HepG2 (cell line): ENCODE data around the gene MAPK6. TPM values are rescaled to one million over a fixed set of nuclear protein-coding genes. Genes with fewer than 3 reads are reported as not detected.

Experiments
- CAMTA2 ChIP-seq: sonication (generic); formaldehyde crosslinking; IDR thresholded peaks from 2 replicates; pipeline ENCODE4 v1.4.0; 2020; ENCODE audit warnings: mild to moderate bottlenecking, missing genetic modification reagents, borderline replicate concordance
- KAT7 ChIP-seq: IDR thresholded peaks from 2 replicates; pipeline ENCODE4 v1.6.1; 2018; ENCODE audit warnings: borderline replicate concordance, missing compliant biosample characterization
- NFRKB ChIP-seq: fragments of 450-650 bp; IDR thresholded peaks from 2 replicates; pipeline ENCODE4 v1.6.1; 2017
- NR2F1 ChIP-seq, 2 experiments: fragments of 450-650 bp in 1 of 2; formaldehyde crosslinking in 1 of 2; IDR thresholded peaks; 2 replicates each; pipeline versions ENCODE4 v1.5.0 to v1.6.1; 2016 to 2020; ENCODE audit warnings: mild to moderate bottlenecking in 1 of 2, missing compliant biosample characterization in 1 of 2, missing genetic modification reagents in 1 of 2, moderate library complexity in 1 of 2
- RXRA ChIP-seq: sonication (generic); formaldehyde crosslinking; IDR thresholded peaks from 2 replicates; pipeline ENCODE4 v1.5.1; 2020; ENCODE audit warnings: missing genetic modification reagents
- TBP ChIP-seq: sonication (generic); formaldehyde crosslinking; IDR thresholded peaks from 2 replicates; pipeline ENCODE4 v1.5.0; 2020; ENCODE audit warnings: missing genetic modification reagents
- ZKSCAN8 ChIP-seq: IDR thresholded peaks from 2 replicates; pipeline ENCODE4 v1.6.1; 2016; ENCODE audit warnings: borderline replicate concordance, missing genetic modification reagents, missing compliant biosample characterization
- ZNF30 ChIP-seq: sonication (generic); formaldehyde crosslinking; IDR thresholded peaks from 2 replicates; pipeline ENCODE4 v1.5.0; 2020; ENCODE audit warnings: mild to moderate bottlenecking, missing genetic modification reagents
- ZNF780A ChIP-seq: sonication (generic); formaldehyde crosslinking; IDR thresholded peaks from 2 replicates; pipeline ENCODE4 v1.8.0; 2022; ENCODE audit warnings: mild to moderate bottlenecking, missing genetic modification reagents, moderate library complexity
- ZNF781 ChIP-seq: sonication (generic); formaldehyde crosslinking; IDR thresholded peaks from 2 replicates; pipeline ENCODE4 v1.5.1; 2020; ENCODE audit warnings: borderline replicate concordance, mild to moderate bottlenecking, missing genetic modification reagents; ENCODE audit errors: not compliant biosample characterization
- ZNF83 ChIP-seq: sonication (generic); formaldehyde crosslinking; IDR thresholded peaks from 2 replicates; pipeline ENCODE4 v1.4.0; 2020; ENCODE audit warnings: missing genetic modification reagents, mild to moderate bottlenecking, borderline replicate concordance
- polyA plus RNA-seq, 8 experiments: library from polyadenylated mRNA; depleted of rRNA in 3 of 8; stranded (reverse) in 7 of 8; unstranded in 1 of 8; fragments of >200 nt; fragmentation: Illumina TruSeq in 4 of 8; extraction: Trizol in 4 of 8; gene quantifications; 2 replicates each; pipeline versions ENCODE4 v1.2.1 to v1.2.3, GENCODE V29; 2011 to 2016; ENCODE audit warnings: low read depth in 4 of 8, missing spikeins in 1 of 8, mixed read lengths in 1 of 8; ENCODE audit not compliant: insufficient read depth in 1 of 8
- total RNA-seq, 5 experiments: library from RNA; depleted of rRNA; stranded (reverse); fragments of >200 nt; fragmentation: Illumina TruSeq; extraction: Trizol; gene quantifications; 2 replicates each; pipeline ENCODE4 v1.2.3, GENCODE V29; 2016; ENCODE audit warnings: low read depth in 1 of 5
- TF ChIP-seq, protein P1 (sequence below): IDR thresholded peaks from 2 replicates; pipeline ENCODE4 v1.6.1; 2016; ENCODE audit warnings: low read depth, missing genetic modification reagents, missing compliant biosample characterization
- TF ChIP-seq, protein P2 (sequence below): sonication (generic); formaldehyde crosslinking; IDR thresholded peaks from 2 replicates; pipeline ENCODE4 v1.5.1; 2020; ENCODE audit warnings: mild to moderate bottlenecking, missing genetic modification reagents, borderline replicate concordance
- TF ChIP-seq, protein P3 (sequence below): sonication (generic); formaldehyde crosslinking; conservative IDR thresholded peaks from 2 replicates; pipeline ENCODE4 v1.5.0; 2020; ENCODE audit warnings: missing genetic modification reagents
- TF ChIP-seq, protein P4 (sequence below): sonication (generic); formaldehyde crosslinking; IDR thresholded peaks from 2 replicates; pipeline ENCODE4 v1.5.1; 2020; ENCODE audit warnings: mild to moderate bottlenecking, moderate library complexity, missing genetic modification reagents

Gene MAPK6
- total and polyA plus RNA-seq, 2 of the 13 experiments (the other 11 are each of a cell fraction or from before 2014, with no cell fraction given), result 89.5 to 99.7 TPM

DNA sequence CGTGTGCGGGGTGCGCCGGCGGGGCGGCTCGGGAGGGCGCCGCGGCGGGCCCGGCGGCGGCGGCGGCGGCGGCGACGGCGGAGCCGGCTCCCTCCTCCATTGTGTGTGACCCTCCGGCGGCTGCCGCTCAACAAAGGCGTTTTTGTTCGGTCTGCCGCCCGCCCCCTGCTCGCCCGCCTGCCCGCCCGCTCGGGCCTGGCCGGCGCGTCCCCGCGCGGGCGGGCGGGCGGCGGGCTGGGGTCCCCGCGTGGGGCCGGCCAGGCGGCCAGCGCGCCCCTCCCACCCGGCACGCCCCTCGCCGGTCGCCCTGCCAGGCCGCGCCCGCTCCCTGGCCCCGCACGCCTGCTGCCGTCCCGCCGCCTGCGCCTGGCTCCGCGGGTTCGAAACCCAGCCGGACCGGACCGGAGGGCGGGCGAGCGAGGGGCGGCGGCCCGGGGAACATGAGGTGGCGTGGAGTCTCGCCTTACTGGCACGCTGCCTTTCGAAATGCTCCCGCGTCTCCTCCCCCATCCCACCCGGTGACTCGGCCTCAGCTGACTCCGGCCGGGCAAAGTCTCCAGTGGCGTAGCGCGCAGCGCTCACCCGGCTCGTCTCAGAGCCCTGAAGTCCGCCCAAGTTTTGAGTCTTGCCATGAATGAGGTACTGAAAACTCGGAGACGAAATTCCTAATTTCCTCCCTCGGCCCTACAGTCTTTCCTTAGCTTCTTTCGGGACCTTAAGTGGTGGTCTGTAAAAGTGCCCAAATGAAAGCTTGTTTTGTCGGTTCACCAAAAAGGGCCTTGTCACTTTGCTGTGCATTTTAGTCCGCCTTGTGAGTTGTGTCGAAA, 588 bp downstream of the MAPK6 start (continued):
- TF ChIP-seq, protein P1, sequence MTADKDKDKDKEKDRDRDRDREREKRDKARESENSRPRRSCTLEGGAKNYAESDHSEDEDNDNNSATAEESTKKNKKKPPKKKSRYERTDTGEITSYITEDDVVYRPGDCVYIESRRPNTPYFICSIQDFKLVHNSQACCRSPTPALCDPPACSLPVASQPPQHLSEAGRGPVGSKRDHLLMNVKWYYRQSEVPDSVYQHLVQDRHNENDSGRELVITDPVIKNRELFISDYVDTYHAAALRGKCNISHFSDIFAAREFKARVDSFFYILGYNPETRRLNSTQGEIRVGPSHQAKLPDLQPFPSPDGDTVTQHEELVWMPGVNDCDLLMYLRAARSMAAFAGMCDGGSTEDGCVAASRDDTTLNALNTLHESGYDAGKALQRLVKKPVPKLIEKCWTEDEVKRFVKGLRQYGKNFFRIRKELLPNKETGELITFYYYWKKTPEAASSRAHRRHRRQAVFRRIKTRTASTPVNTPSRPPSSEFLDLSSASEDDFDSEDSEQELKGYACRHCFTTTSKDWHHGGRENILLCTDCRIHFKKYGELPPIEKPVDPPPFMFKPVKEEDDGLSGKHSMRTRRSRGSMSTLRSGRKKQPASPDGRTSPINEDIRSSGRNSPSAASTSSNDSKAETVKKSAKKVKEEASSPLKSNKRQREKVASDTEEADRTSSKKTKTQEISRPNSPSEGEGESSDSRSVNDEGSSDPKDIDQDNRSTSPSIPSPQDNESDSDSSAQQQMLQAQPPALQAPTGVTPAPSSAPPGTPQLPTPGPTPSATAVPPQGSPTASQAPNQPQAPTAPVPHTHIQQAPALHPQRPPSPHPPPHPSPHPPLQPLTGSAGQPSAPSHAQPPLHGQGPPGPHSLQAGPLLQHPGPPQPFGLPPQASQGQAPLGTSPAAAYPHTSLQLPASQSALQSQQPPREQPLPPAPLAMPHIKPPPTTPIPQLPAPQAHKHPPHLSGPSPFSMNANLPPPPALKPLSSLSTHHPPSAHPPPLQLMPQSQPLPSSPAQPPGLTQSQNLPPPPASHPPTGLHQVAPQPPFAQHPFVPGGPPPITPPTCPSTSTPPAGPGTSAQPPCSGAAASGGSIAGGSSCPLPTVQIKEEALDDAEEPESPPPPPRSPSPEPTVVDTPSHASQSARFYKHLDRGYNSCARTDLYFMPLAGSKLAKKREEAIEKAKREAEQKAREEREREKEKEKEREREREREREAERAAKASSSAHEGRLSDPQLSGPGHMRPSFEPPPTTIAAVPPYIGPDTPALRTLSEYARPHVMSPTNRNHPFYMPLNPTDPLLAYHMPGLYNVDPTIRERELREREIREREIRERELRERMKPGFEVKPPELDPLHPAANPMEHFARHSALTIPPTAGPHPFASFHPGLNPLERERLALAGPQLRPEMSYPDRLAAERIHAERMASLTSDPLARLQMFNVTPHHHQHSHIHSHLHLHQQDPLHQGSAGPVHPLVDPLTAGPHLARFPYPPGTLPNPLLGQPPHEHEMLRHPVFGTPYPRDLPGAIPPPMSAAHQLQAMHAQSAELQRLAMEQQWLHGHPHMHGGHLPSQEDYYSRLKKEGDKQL (CRISPR knock-in tag), result no peak
- TF ChIP-seq, protein P2, sequence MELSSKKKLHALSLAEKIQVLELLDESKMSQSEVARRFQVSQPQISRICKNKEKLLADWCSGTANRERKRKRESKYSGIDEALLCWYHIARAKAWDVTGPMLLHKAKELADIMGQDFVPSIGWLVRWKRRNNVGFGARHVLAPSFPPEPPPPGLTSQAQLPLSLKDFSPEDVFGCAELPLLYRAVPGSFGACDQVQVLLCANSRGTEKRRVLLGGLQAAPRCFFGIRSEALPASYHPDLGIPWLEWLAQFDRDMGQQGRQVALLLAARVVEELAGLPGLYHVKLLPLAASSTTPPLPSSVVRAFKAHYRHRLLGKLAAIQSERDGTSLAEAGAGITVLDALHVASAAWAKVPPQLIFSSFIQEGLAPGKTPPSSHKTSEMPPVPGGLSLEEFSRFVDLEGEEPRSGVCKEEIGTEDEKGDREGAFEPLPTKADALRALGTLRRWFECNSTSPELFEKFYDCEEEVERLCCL (CRISPR knock-in tag), result no peak
- TF ChIP-seq TBP (CRISPR knock-in tag), result no peak
- TF ChIP-seq NFRKB, result no peak
- no peak for TF ChIP-seq ZNF30 (CRISPR knock-in tag)
- TF ChIP-seq KAT7 (CRISPR knock-in tag), result no peak; the same call in none of the 2 replicates
- TF ChIP-seq CAMTA2 (CRISPR knock-in tag), result no peak
- no peak for TF ChIP-seq ZNF83 (CRISPR knock-in tag)
- TF ChIP-seq RXRA (CRISPR knock-in tag), result peak; percentile 86
- TF ChIP-seq, protein P3, sequence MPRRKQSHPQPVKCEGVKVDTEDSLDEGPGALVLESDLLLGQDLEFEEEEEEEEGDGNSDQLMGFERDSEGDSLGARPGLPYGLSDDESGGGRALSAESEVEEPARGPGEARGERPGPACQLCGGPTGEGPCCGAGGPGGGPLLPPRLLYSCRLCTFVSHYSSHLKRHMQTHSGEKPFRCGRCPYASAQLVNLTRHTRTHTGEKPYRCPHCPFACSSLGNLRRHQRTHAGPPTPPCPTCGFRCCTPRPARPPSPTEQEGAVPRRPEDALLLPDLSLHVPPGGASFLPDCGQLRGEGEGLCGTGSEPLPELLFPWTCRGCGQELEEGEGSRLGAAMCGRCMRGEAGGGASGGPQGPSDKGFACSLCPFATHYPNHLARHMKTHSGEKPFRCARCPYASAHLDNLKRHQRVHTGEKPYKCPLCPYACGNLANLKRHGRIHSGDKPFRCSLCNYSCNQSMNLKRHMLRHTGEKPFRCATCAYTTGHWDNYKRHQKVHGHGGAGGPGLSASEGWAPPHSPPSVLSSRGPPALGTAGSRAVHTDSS, result no peak
- TF ChIP-seq ZKSCAN8 (CRISPR knock-in tag), result no peak
- TF ChIP-seq NR2F1 (CRISPR knock-in tag; IDR thresholded peaks at IDR 0.05), result no peak
- TF ChIP-seq, protein P4, sequence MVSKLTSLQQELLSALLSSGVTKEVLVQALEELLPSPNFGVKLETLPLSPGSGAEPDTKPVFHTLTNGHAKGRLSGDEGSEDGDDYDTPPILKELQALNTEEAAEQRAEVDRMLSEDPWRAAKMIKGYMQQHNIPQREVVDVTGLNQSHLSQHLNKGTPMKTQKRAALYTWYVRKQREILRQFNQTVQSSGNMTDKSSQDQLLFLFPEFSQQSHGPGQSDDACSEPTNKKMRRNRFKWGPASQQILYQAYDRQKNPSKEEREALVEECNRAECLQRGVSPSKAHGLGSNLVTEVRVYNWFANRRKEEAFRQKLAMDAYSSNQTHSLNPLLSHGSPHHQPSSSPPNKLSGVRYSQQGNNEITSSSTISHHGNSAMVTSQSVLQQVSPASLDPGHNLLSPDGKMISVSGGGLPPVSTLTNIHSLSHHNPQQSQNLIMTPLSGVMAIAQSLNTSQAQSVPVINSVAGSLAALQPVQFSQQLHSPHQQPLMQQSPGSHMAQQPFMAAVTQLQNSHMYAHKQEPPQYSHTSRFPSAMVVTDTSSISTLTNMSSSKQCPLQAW, result peak; percentile 58; the same call in 1 of the 2 replicates
- peak; percentile 72 for TF ChIP-seq ZNF781 (CRISPR knock-in tag)
- peak; percentile 38; the same call in 1 of the 2 replicates for TF ChIP-seq ZNF780A (CRISPR knock-in tag)
